Right kidney (tissue), 1 donor: ENCODE measurements around the gene PSTPIP1.

Source experiments
- DNase-seq: peaks from one replicate; pipeline ENCODE4 v3.0.0-alpha.2; 2016

The PSTPIP1 gene

GRCh38 chr15:77018796-77019505, 24.0 kb downstream of the PSTPIP1 start:
- DNase-seq = no peak

- DNase-seq = no peak
Measured at GRCh38 chr15:77019521-77020331, 24.8 kb downstream of the PSTPIP1 start.

- DNase-seq = no peak
Measured at GRCh38 chr15:77020348-77021087, 25.6 kb downstream of the PSTPIP1 start.

DNA sequence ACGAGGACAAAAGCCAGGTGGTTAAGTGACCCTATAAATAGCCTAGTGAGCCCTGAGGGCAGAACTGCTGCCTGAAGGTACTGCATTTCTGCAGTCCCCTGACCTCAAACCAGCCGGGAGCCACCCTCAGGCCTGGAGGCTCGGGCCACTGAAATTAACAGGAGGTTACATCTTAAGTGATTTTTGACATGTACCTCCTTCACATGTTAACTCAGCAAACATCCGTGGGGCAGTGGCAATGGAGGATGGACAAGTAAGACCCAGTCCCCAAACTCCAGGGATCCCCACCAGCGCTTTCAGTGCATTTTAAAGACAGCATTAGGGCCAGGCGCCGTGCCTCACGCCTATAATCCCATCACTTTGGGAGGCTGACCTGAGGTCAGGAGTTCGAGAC, 26.2 kb downstream of the PSTPIP1 start:
- DNase-seq = no peak

- no peak for DNase-seq
Measured at GRCh38 chr15:77021803-77022381, 27.0 kb downstream of the PSTPIP1 start.

- DNase-seq = no peak
Measured at GRCh38 chr15:77022646-77023575, 28.0 kb downstream of the PSTPIP1 start.

DNA sequence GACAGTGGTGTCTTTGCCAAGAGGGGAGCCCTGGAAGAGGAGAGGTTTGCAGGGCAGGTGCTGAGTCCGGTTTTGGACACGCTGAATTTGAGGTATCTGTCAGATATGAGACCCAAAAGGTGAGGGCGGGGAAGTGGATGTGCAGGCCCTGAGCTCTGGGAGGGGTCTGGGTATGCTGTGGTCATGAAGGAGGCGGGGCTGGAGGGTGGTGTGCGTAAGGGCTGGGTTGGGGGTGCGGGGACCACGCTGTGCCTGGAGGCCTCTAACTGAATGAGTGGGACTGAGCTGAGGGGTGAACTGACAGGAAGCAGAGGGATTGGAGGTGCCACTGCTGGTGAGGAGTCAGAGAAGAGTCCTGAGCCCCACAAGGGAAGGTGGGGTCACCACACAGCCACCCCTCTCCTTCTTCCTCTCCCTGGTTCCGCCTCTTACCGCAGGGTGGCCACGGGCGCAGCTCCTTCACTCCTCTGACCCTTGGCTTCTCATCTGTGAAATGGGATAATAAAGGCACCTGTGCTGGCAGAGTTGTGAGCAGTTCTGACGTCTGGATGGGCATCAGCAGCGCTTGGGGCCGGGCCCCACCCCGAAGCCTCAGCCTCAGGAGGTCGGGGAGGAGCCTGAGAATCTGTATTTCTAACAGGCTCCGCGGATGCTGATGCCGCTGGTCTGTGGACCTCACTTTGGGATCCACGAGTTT, 28.8 kb downstream of the PSTPIP1 start:
- no peak for DNase-seq

DNA sequence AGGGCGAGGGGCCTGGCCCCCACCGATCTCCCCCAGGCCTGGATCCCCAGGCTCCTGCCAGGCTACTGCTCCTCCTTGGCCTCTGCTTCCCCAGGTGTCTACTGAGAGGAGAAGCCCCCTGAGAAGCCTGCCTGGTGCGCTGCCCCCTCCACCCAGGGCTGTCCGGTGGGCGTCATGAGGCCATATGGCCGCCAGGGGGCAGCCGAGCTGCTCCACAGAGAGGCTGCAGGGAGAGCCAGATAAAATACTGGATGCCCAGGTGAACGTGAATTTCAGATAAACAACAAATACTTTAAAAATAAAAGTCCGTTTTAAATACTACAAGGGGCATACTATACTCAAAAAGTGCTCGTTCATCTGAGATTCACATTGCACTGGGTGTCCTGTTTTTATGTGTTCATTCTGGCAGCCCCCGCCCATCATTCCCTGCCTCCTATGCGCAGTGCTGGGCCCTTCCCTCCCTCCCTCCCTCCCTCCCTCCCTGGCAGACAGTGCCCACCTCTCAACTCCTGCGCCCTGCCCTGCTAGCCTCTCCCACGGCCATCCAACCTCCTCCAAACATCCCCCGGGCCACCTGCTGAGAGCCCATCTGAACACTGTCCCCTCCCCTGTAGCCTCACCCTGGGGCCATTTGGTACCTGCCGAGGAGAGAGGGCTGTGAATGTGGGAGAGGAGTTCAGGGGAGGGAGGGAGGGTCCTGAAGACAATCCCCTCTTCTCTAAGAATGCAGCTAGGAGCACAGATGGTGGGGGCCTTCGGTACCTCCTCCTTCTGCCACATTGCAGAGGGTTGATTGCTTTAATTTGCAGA, 29.6 kb downstream of the PSTPIP1 start:
- peak; percentile 67 for DNase-seq

DNA sequence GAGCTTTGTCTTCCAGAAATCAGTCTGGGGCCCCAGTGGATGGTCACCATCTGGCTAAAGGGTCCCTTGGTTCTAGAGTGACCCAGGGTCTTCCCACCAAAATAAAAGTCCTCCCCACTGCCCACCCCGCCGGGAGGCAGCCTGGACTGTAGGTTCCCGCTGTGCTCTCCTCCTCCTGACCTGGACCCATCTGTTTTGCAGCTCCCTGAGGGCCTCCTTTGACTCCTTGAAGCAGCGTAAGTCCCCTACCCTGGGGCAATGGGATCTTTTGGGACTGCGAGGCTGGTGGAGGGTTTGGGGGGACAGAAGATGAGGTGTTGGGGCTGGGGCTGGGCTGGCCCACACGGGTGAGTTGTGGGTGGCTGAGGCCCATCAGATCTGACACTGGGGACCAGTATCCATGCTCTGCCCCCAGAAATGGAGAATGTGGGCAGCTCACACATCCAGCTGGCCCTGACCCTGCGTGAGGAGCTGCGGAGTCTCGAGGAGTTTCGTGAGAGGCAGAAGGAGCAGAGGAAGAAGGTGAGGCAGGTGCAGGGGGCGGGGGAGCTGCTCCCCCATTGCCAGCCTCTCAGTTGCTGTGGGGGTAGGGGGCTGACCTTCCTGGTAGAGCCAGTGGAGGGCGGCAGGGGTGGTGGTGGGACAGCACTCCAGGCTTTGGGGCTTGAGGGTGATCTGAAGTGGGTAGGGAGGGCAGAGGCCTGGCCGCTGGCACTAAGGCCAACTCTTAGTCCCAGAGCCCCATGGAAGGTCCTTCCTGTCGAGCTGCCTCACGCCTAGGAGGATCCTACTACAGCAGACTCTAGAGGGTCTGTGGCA, 30.4 kb downstream of the PSTPIP1 start:
- no peak for DNase-seq

GRCh38 chr15:77025941-77026411, 31.1 kb downstream of the PSTPIP1 start:
- DNase-seq = no peak

- no peak for DNase-seq
Measured at GRCh38 chr15:77026501-77027110, 31.7 kb downstream of the PSTPIP1 start.

GRCh38 chr15:77027111-77027696, 32.3 kb downstream of the PSTPIP1 start:
- DNase-seq = no peak

DNA sequence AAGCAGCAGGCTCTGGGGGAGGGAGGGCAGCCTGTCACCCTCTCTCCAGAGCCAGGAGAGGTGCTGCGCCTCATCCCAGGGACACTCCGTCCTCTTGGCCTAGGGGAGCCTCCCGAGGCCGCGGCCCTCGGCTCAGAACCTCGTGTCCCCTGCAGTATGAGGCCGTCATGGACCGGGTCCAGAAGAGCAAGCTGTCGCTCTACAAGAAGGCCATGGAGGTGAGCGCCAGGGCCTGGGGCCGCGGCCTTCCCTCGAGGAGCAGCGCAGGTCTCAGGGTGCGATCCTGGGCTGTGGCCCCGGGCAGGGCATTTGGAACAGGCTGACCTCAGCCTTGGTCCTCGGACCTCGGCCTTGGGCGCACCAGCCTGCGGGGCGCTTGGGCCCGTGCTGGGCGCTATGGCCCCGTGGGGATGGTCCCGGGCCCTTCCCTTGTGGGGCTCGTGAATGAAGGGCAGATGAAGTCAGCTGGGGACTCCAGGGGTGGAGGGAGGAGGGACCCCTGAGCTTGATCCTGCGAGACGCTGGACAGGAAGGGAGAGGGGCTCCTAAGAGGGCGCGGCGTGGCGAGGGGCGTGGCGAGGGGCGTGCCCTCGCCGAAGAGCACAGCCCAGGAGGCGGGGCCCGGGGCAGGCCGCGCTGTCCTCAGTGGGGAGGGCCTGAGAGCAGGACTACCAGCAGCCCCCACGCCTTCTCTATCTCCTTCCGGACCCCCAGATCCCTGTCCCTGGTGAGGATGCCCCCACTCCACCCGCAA, 32.9 kb downstream of the PSTPIP1 start:
- DNase-seq = no peak

- no peak for DNase-seq
Measured at GRCh38 chr15:77028451-77029165, 33.7 kb downstream of the PSTPIP1 start.

- no peak for DNase-seq
Measured at GRCh38 chr15:77029166-77030047, 34.5 kb downstream of the PSTPIP1 start.
